Stimulated activated CD4-positive, alpha-beta T cell treated with anti-CD3 and anti-CD28 coated beads, Interleukin-12 subunit alpha, Interleukin-12 subunit beta, amount 100 ng/mL, for 4 hours (primary cell): Measurements from ENCODE around the gene ACOX3.
A peak's percentile ranks its signal among the peaks of the same experiment; 100 is the strongest.
"Not testable (repeated sequence)": the region's sequence is repeated elsewhere in the genome, so short reads cannot be mapped to it uniquely, and the experiment has no call there.

Experiments used
- DNase-seq: peaks from one replicate; pipeline ENCODE4 v3.0.0-alpha.2; 2020

Gene ACOX3

DNA sequence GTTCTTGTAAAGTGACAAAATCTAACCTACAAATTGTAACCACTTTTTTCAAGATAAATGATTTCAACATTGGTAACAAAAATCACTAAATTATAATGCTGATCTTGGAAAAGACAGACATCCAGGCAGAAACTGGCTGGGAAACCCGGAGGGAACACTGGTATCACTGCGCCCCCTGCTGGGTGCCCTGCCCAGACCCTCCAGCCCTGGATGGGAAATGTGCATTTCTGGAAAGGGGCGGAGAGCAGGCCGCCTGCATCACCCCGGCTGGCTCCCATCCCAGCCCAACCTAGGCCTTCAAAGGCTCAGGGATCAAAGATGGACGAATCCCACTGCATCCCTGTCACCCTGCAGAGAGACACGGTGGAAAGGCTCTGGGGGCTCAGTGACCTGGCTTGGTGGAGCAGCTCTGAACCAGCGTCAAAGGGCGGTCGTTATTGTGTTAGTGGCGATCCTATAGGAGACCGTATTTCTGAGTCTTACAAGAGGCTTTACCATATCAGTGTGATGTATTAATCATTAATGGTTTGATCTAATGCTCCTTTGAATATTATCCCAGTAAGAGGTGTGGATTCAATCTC, 37.3 kb downstream of the ACOX3 start:
- peak; percentile 50 for DNase-seq

- DNase-seq: no peak
Measured at GRCh38 chr4:8402640-8403039, 37.9 kb downstream of the ACOX3 start.

- no peak for DNase-seq
Measured at GRCh38 chr4:8402181-8402597, 38.3 kb downstream of the ACOX3 start.

- no peak for DNase-seq
Measured at GRCh38 chr4:8401665-8402064, 38.9 kb downstream of the ACOX3 start.

DNA sequence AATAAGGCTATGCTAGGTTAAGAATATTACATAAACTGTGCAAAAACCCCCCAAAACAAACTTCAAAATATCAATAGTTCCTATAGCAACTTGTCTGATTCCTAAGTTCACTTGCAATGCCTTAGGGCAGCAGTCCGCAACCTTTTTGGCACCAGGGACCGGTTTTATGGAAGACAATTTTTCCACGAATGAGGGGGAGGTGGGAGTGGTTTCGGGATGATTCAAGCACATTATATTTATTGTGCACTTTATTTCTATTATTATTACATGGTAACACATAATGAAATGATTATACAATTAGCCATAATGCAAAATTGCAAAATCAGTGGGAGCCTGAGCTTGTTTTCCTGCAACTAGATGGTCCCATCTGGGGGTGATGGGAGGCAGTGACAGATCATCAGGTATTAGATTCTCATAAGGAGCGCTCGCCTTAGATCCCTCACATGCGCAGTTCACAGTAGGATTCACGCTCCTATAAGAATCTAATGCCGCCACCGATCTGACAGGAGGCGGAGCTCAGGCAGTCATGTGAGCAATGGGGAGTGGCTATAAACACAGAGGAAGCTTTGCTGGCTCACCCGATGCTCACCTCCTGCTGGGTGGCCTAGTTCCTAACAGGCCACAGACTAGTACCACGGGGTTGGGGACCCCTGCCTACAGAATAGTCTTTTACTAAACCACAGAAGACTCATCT, 39.7 kb downstream of the ACOX3 start:
- no peak for DNase-seq

GRCh38 chr4:8399298-8399697, 41.2 kb downstream of the ACOX3 start:
- DNase-seq: no peak

- DNase-seq: no peak
Measured at GRCh38 chr4:8398347-8398746, 42.2 kb downstream of the ACOX3 start.

DNA sequence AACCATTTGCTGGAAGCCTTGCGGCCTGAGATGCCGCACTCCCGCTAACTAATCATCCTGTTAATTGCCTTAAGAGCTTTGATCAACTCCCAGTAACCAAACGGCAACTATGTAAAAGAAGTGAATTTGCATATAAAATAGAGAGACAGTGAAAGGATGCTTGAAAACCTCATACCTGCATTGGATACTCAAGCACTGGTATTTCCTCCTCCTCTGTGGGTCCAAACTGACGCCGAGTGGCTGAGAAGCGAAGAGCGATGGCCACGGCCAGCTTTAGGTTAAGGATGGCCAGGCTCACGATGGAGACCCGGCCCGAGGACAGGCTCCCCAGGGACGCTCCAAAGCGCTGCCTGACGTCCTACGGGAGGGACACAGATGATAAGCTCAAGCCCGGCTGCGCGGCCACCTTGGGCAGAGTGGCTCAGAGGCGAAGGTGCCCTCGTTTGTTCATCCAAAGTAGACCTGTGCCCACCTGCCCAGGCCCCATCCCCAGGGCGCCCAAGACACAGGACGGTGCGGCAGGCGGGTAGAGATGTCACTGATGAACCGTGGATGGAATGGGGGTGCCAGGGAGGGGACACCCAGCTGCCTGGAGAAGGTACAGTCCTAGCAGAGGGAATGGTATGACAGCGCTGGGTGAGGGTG, 43.6 kb downstream of the ACOX3 start:
- no peak for DNase-seq

DNA sequence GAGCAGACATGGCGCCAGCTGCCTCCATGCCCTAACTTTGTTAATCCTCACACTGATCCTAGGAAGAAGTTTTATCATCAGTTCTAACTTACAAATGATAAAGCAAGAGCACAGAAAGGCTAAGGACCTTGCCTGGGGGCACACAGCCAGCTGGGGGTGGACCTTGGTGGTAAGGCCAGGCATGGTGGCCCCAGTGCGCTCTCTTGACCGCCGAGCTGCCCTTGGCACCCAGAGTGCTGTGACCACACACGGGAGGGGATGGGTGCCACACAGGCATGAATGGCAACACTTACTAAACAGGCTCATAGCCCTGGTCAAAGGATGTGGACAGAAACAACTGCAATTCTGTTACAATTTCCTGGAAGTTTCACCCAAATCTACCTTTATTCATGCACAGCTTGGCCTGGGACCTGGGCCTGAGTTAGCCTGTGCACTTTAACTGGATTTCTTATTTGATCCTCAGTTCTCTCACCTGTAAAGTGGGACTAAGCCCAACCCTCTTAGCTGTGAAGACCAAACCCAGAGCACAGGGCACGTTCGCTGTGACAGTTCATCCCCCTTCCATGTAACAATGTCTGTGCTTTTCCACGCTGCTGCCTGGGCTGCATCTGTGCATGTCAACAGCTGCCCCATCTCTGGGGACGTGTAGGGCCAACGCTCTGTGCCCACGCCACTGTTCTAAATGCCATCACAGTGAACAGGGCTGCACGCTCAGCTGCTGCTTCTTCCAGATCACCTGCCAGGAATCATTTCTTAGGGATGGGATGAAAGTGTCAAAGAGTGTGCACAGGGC, 44.8 kb downstream of the ACOX3 start:
- DNase-seq: no peak

GRCh38 chr4:8394806-8395205, 45.7 kb downstream of the ACOX3 start:
- DNase-seq: no peak

- DNase-seq: no peak
Measured at GRCh38 chr4:8394061-8394519, 46.4 kb downstream of the ACOX3 start.

- no peak for DNase-seq
Measured at GRCh38 chr4:8393593-8394038, 46.9 kb downstream of the ACOX3 start.

DNA sequence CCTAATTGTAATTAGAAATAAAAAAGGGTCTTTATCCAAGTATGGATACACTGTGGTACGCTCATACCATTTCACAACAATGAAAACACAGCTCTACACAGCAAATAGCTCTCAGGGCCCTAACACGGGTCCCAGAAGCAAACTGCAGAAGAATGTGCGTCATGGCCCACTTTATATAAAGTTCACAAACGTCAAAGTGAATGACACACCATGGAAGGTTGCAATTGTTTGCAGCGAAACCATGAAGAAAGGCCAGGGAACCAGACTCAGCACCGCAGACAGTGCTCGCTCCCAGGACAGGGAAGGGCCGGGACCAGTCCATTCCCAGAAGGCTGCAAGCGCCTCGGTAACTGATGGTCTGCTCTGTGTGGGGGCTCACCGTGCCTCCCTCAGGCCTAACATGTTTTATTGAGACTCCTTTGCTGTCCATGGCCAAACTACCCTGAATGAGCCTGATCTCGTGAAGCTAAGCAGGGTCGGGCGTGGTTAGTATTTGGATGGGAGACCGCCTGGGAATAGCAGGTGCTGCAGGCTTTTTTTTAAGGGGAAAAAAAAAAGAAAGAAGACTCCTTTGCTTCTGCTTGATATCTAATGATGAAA, 47.8 kb downstream of the ACOX3 start:
- no peak for DNase-seq

- no peak for DNase-seq
Measured at GRCh38 chr4:8391972-8392371, 48.6 kb downstream of the ACOX3 start.

DNA sequence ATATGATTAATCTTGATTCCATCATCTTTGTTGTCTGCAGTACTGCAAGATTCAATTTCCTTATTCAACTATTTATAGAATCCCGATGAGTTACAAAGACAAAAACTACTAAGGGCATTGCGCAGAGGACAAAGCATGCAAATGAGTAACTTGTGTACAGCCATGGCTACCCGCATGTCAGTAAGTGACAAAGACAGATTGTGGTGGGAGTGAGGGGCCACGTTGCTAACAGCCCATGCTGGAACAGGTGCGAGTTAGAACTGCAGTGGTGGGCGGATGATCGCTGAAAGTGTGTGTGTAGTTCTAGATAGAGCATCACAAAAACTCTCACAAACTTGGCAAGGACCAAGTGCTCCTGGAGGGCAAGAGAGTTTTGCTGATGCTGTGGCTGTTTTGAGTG, 49.5 kb downstream of the ACOX3 start:
- DNase-seq: no peak

- DNase-seq: no peak
Measured at GRCh38 chr4:8390577-8390976, 49.9 kb downstream of the ACOX3 start.

DNA sequence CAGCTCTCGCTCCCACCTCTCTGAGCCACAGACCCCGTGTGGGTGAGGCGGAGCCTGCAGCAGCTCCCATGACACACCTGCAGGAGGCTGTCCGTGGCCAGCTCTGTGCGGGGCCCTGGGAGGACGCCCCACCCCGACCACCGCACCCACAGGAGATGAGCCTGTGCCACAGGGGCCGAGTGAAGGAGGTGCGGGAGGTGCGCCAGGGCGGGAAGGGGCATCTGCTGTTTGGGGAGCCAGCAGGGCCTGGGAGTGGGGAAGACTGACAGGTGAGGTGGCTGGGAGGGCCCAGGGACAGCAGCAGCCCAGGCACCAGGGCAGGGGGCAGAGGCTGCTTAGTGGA, 52.0 kb downstream of the ACOX3 start:
- no peak for DNase-seq

DNA sequence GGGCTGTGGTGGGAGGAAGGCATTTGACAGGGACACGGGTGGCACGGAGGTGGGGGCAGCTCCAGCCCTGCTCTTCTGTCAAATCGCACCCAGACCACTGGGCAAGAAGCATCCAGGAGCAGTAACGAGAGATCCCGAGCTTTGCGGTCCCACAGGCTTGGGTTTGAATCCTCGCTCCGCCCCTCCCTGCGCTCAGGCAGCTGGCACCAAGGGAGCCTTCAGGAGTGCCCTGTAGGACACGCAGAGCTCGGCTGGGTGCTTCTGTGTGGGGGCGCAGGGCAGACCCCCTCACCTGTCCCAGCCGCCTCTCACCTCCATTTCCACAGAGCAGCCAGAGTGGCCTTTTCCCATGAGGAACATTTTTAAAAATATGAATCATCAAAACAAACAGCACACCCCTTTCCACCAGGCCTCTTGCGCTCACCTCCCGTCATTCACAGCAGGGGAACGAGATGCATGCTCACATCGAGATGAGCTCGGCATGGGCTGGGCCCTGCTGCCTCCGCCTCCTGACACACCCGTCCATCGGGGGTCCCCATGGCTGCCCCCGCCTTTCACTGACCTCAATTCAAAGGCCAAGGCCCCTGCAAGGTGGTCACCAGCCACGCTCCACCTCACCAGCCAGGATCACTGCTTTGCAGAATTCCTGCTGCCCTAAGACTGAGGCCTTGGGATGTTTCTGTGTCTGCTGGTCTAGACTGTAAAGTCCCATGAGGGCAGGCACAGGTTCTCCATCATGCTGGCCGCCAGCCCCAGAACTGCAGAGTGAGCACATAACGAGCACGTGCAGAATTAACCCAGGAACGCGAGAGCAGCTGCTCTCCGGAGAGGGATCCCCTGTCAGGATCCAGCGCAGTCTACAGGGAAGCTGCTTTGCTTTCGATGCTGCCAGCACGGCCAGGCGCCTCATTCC, 52.7 kb downstream of the ACOX3 start:
- no peak for DNase-seq

DNA sequence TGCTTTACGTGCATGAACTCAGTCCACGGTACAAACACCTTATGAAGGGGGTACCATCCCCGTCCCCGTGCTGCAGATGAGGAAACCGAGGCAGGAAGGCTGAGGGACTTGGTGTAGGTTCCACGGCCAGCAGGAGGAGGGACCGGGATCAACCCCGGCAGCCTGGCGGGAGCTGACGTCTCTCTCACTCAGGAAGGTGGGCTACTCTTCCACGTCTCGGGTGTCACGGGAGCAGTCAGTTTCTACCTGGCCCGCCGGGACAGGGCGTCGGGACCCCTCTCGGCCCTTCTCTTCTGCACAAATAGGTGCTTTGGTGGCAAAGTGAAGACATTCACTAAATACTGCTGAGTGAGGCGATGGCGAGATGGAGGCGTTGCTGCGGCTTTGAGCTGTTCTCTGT, 53.3 kb downstream of the ACOX3 start:
- no peak for DNase-seq

DNA sequence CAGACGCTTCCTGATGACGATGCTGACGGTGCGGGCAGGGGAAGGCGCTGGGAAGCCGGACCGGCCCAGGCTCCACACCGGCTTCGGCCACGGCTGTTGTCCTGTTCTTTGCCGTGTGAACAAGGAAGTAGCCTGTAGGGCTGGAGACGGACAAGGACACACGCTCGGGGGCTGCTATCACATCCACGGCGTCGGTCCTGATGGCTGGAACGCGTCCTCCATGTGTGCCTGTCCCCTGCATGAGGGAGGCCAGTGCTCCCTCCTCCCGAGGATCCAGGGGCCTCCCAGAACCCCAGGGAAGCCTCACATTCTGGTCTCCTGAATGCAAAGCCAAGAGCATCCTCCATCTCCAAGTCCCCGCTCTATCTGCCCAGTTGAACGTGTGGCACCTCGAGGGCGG, 53.8 kb downstream of the ACOX3 start:
- no peak for DNase-seq

- DNase-seq: not testable (repeated sequence)
Measured at GRCh38 chr4:8386131-8386530, 54.4 kb downstream of the ACOX3 start.

GRCh38 chr4:8385611-8386010, 54.9 kb downstream of the ACOX3 start:
- no peak for DNase-seq
